Measurements from ENCODE around the gene SOX5. TPM values are rescaled to one million over a fixed set of nuclear protein-coding genes. Genes with fewer than 3 reads are reported as not detected.

Gene SOX5
- polyA plus RNA-seq, 1 of the 3 experiments (the other 2 are of a cell fraction): 0.21 TPM

GRCh38 chr12:23834076-23834475 lies 115.4 kb downstream of the SOX5 start (continued):
- TF ChIP-seq TAF1 (IDR thresholded peaks at IDR 0.05; ENCODE audit: borderline replicate concordance, low read depth, low read length) (no peak), TCF12 (IDR thresholded peaks at IDR 0.05) (no peak), MXI1 (IDR thresholded peaks at IDR 0.05; ENCODE audit: low read depth, low read length) (no peak)

GRCh38 chr12:23831739-23832138 lies 117.7 kb downstream of the SOX5 start:
- no peak for DNase-seq
- Histone ChIP-seq H3K9me3 (no peaks in the 10 kb centered on the region), H3K36me3 (replicated peaks in 1 of 2; ENCODE audit: control insufficient read depth in 1 of 2, insufficient read depth in 2 of 2, low read length in 1 of 2) (no peaks in the 10 kb centered on the region), H3F3A (replicated peaks; ENCODE audit: insufficient read depth) (no peaks in the 10 kb centered on the region), H3K4me1 (ENCODE audit: control insufficient read depth in 1 of 2, insufficient read depth in 2 of 2, low read depth in 1 of 2, low read length in 1 of 2) (peaks cover 0 to 2% of the 10 kb centered on the region in 2 experiments; a peak in 1 of 4 replicates), H3K9me2 (no peaks in the 10 kb centered on the region), H4K20me1 (ENCODE audit: insufficient read depth) (no peaks in the 10 kb centered on the region), H3K27ac (ENCODE audit: low read depth in 2 of 2, low read length in 1 of 2) (no peak overlapping the region), H2AFZ (ENCODE audit: low read depth) (no peak overlapping the region), H3K79me2 (ENCODE audit: insufficient read depth) (no peaks in the 10 kb centered on the region), H3K27me3 (ENCODE audit: insufficient read depth) (no peaks in the 10 kb centered on the region), H3K4me2 (no peak overlapping the region), H3K4me3 (ENCODE audit: low read depth in 2 of 2, low read length in 1 of 2) (no peak overlapping the region), H3K9ac (no peak overlapping the region)
- 51% methylated on average over 3 of the region's 3 CpGs for WGBS (ENCODE audit: low lambda C conversion rate)
- TF ChIP-seq FOXJ3 (CRISPR knock-in tag; IDR thresholded peaks at IDR 0.05) (no peak), USF1 (IDR thresholded peaks at IDR 0.05; ENCODE audit: borderline replicate concordance, low read depth) (no peak)
- ChIA-PET POLR2A (no interaction called here), CTCF (no interaction called here)

GRCh38 chr12:23830210-23830609 lies 119.3 kb downstream of the SOX5 start:
- WGBS (ENCODE audit: low lambda C conversion rate): 45% methylated on average over 2 of the region's 2 CpGs
- Histone ChIP-seq H3K9me2 (no peaks in the 10 kb centered on the region), H3K79me2 (ENCODE audit: insufficient read depth) (no peaks in the 10 kb centered on the region), H3K4me2 (no peak overlapping the region), H3K27me3 (ENCODE audit: insufficient read depth) (no peaks in the 10 kb centered on the region), H2AFZ (ENCODE audit: low read depth) (no peak overlapping the region), H3K36me3 (replicated peaks in 1 of 2; ENCODE audit: control insufficient read depth in 1 of 2, insufficient read depth in 2 of 2, low read length in 1 of 2) (no peaks in the 10 kb centered on the region), H3K9ac (no peak overlapping the region), H4K20me1 (ENCODE audit: insufficient read depth) (no peaks in the 10 kb centered on the region), H3K27ac (ENCODE audit: low read depth in 2 of 2, low read length in 1 of 2) (no peak overlapping the region), H3K4me3 (ENCODE audit: low read depth in 2 of 2, low read length in 1 of 2) (no peak overlapping the region), H3K4me1 (ENCODE audit: control insufficient read depth in 1 of 2, insufficient read depth in 2 of 2, low read depth in 1 of 2, low read length in 1 of 2) (peaks cover 0 to 2% of the 10 kb centered on the region in 2 experiments; a peak in 1 of 4 replicates), H3F3A (replicated peaks; ENCODE audit: insufficient read depth) (no peaks in the 10 kb centered on the region), H3K9me3 (no peaks in the 10 kb centered on the region)
- DNase-seq: no peak
- TF ChIP-seq POLR2AphosphoS5 (IDR thresholded peaks at IDR 0.05; ENCODE audit: low read depth, low read length) (no peak), PBX3 (IDR thresholded peaks at IDR 0.05) (no peak), REST (IDR thresholded peaks at IDR 0.05; ENCODE audit: low read depth, low read length) (no peak), MEF2A (IDR thresholded peaks at IDR 0.05; ENCODE audit: borderline replicate concordance, low read depth) (no peak), MAX (IDR thresholded peaks at IDR 0.05; ENCODE audit: low read depth) (no peak), RAD21 (IDR thresholded peaks at IDR 0.05; ENCODE audit: low read length) (no peak), FOSL2 (IDR thresholded peaks at IDR 0.05; ENCODE audit: borderline replicate concordance, low read depth) (no peak), TAF1 (IDR thresholded peaks at IDR 0.05; ENCODE audit: borderline replicate concordance, low read depth, low read length) (no peak), MXI1 (IDR thresholded peaks at IDR 0.05; ENCODE audit: low read depth, low read length) (no peak), CTCF (IDR thresholded peaks at IDR 0.05) (no peak), JUND (IDR thresholded peaks at IDR 0.05) (no peak), FOXJ3 (CRISPR knock-in tag; IDR thresholded peaks at IDR 0.05) (no peak), SMC3 (IDR thresholded peaks at IDR 0.05; ENCODE audit: low read depth, low read length) (no peak), TCF12 (IDR thresholded peaks at IDR 0.05) (no peak), GATA2 (CRISPR knock-in tag; IDR thresholded peaks at IDR 0.05) (no peak), EP300 (IDR thresholded peaks at IDR 0.05; ENCODE audit: borderline replicate concordance in 1 of 2, low read depth in 1 of 2, low read length in 1 of 2) (no peak), RXRA (IDR thresholded peaks at IDR 0.05; ENCODE audit: borderline replicate concordance, low read depth) (no peak)
- ChIA-PET POLR2A (no interaction called here), CTCF (no interaction called here)

Data from SK-N-SH (cell line).